Stimulated activated CD8-positive, alpha-beta memory T cell treated with anti-CD3 and anti-CD28 coated beads, Interleukin-4, amount 100 ng/mL, for 48 hours (primary cell): Measurements from ENCODE around the gene CAD.

Experiments
- DNase-seq: peaks from one replicate; pipeline ENCODE4 v3.0.0-alpha.2; 2020

Gene CAD

DNA sequence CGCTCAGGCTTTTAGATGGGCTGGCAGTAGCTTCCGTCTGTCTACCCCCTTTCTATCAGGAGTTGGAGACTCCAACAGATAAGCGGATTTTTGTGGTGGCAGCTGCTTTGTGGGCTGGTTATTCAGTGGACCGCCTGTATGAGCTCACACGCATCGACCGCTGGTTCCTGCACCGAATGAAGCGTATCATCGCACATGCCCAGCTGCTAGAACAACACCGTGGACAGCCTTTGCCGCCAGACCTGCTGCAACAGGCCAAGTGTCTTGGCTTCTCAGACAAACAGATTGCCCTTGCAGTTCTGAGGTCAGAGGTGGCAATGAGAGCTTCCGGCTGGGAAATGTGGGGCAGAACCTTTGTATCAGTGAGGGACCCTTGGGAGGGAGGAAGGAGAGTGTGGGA is 14.8 kb downstream of the CAD start:
- DNase-seq, result no peak

DNA sequence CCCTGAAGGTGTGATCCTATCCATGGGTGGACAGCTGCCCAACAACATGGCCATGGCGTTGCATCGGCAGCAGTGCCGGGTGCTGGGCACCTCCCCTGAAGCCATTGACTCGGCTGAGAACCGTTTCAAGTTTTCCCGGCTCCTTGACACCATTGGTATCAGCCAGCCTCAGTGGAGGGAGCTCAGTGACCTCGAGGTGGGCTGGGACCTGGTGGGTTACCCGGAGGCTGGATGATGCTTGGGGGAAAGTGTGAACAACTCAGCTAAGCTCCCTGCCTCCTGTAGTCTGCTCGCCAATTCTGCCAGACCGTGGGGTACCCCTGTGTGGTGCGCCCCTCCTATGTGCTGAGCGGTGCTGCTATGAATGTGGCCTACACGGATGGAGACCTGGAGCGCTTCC is 16.2 kb downstream of the CAD start:
- no peak for DNase-seq

DNA sequence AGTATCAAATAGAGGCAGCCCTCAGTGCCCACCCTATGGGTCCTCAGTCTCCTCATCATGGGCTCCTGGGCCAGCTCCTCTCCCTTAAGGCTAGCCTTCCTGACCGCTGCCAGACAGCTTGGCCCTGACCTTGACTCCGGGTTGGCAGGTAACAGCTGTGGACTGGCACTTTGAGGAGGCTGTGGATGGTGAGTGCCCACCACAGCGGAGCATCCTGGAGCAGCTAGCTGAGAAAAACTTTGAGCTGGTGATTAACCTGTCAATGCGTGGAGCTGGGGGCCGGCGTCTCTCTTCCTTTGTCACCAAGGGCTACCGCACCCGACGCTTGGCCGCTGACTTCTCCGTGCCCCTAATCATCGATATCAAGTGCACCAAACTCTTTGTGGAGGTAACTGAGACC is 19.0 kb downstream of the CAD start:
- no peak for DNase-seq

DNA sequence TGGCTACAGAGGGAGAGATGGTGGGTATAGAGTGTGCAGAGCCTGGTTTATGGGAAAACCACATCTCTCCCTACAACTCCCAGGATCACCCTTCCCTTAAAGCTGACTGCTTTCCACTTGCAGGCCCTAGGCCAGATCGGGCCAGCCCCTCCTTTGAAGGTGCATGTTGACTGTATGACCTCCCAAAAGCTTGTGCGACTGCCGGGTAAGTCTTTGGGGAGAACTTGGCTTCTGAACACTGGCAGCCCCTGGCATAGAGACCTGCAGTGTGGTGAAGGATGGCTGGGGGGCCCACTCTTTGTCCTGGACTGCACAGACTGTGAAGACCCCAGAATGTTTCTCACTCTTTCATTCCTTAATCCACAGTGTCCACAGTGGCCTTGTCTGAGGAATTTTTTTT is 19.5 kb downstream of the CAD start:
- DNase-seq, result no peak

- no peak for DNase-seq
These were observed 20.3 kb downstream of the CAD start for GRCh38 chr2:27237341-27237945.

GRCh38 chr2:27238976-27239375 is 21.8 kb downstream of the CAD start:
- no peak for DNase-seq

DNA sequence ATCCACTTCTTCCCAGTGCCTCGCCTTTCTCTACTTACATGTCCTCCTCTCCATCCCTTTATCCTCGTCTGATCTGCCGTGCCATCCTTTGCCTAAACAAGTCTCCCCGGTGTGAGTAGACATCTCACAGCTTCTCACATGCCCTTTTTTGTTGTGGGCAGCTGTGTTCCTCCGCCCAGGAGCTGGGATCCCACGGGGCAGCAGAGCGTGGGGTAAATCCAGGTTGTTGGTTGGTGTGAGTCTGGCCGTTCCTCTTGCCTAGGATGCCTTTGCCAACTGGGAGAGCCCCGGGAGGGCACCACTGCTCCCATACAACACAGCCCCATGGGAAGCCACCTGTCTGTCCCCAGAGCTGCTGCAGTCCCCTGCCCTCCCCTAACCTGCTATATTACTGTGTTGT is 23.2 kb downstream of the CAD start:
- no peak for DNase-seq

DNA sequence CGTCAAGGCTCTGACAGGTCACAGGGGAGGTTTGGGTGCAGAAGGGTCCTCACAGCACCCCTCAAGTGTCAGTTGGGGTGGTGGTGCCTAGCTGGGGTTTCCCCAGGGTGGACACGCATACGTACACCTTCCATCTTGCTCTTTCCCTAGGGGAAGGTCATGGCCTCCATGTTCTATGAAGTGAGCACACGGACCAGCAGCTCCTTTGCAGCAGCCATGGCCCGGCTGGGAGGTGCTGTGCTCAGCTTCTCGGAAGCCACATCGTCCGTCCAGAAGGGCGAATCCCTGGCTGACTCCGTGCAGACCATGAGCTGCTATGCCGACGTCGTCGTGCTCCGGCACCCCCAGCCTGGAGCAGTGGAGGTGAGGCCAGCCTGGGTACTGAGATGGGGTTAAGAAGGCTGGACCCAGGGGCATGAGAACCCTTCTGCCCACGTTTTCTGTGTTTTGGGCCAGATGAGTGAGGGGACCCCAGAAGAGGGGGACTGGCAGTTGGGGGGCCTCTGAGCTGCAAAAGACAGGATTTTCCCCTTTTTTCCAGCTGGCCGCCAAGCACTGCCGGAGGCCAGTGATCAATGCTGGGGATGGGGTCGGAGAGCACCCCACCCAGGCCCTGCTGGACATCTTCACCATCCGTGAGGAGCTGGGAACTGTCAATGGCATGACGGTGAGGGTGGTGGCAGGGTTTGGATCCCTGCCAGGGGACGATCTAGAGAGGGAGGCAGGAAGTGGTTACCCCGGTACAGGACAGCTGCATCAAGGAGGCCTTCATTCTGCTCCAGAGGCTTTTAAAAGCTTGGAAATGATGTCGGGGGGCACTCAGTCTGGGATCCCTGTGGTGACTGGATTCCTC is 24.8 kb downstream of the CAD start:
- no peak for DNase-seq

GRCh38 chr2:27242614-27242951 is 25.4 kb downstream of the CAD start:
- no peak for DNase-seq

- no peak for DNase-seq
These were observed 26.4 kb downstream of the CAD start for GRCh38 chr2:27243391-27244130.

- no peak for DNase-seq
These were observed 27.9 kb downstream of the CAD start for GRCh38 chr2:27245116-27245515.

- DNase-seq, result no peak
These were observed 28.5 kb downstream of the CAD start for GRCh38 chr2:27245626-27246025.

DNA sequence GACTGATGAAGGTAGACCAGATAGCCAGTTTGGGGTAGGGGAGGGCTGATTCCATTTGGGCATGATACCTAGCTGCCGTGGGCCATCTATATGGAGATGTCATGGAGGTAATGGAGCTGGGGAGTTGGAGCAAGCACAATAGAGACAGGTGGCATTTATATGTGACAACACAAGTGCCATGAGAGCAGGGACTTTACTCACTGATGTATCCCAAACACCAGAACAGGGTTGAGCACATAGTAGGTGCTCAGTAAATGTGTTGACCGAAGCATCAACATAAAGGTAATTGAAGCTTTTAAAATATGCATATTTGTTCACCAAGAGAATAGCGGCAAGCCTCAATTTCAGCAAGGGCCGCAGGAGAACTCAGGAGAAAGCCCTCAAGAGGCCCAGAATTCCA is 30.7 kb downstream of the CAD start:
- DNase-seq, result no peak

DNA sequence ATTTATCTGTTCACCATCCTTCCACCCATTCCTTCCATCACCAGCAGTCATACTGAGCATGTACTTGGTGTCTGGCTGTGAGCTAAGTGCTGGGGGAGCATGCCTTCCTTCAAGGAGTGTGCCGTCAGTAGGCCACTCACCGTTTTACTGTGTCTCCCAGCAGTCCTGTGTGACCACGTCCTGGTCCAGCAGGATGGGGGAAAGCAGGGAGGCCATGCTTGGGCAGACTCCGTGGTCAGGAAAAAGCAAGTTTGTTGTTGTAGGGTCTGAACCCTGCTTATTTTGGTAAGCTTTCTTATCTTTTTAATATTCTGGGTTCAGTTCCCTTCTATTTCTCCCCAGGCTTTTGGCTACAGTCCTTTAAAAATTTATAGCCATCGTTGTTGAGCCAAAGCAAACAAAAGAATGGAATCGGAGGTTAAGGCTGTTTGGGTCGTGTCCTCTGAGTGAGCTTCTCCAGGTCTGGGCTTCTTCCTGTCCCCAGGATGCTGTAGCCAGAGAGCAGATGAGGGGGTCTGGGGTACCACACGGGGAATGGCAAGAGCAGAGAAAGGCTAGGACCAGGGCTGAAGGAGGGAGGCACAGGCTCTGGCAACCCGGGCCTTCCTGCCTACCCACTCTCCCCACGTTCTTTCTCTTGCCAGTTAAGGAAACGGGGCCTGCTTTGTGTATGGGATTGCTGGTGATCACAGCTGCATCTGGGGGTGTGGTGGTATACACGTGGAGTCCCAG is 32.2 kb downstream of the CAD start:
- DNase-seq, result no peak

DNA sequence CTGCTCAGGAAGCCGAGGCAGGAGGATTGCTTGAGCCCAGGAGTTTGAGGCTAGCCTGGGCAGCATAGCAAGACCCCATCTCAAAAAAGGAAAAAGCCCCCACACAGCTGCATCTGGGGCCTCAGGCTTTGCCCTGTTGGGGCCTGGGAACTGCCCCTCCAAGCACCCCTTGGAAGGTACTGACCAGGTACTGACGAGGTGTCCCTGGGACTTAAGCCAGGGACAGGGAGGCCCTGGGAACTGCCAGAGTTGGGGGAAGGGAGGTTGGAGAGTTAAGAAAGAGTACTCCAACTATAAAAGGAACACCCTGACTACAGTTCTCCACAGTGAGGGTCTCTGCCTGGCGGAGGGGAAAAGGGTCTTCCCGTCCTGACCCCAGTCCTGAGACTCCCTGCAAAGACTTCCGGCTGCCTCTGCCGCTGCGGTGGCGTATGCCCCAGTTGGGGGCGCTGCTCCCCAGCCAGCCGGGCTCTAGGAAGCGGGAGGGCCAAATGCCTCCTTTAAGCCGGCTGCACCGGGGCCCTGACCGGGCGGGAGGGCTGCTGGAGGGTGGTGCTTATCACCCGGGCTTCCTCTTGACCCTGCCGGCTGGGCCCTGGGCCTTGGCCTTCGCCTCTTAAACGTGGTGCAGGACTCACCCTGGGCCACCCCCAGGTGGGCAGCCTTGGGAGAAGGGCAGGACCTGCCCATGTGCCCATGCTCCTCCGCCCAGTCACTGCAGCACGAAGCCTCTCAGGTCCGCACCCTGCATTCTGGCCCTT is 32.9 kb downstream of the CAD start:
- DNase-seq, result peak; percentile 80

GRCh38 chr2:27250652-27251379 is 33.6 kb downstream of the CAD start:
- DNase-seq, result no peak

GRCh38 chr2:27251766-27252165 is 34.6 kb downstream of the CAD start:
- no peak for DNase-seq

DNA sequence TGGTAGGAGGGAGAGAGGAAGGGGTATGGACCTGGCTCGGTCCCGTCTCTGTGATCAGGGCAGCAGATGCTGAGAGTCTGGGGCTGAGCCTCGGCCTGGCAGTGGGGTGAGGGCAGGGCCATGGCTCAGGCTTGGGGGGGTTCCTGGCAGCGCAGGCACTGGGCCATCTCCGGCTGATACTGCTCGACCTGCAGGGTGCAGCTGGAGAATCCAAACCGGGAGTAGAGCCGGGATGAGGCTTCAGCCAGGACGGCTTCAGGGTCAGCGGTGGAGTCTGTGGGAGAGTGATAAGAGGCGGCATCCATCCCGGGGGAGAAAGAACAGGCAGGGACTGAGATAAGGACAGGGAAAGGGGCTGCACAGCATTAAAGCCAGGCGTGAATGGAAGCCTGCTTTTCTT is 38.0 kb downstream of the CAD start:
- no peak for DNase-seq

- no peak for DNase-seq
These were observed 38.5 kb downstream of the CAD start for GRCh38 chr2:27255660-27256059.

GRCh38 chr2:27256855-27257454 is 39.8 kb downstream of the CAD start:
- DNase-seq, result no peak

- DNase-seq, result no peak
These were observed 40.9 kb downstream of the CAD start for GRCh38 chr2:27258051-27258450.
